ENCODE results near the gene TBX4. TPM values are rescaled to one million over a fixed set of nuclear protein-coding genes. Genes with fewer than 3 reads are reported as not detected.

Gene TBX4
- total RNA-seq = 8.4 TPM

- no peaks in the 10 kb centered on the region for H3K36me3 ChIP-seq (ENCODE audit: control insufficient read depth in 3 of 3, insufficient read depth in 3 of 3, low read length in 3 of 3)
- H3K4me3 ChIP-seq (ENCODE audit: low read length in 3 of 3) = peak within 1 kb of the TSS in 1 of 3 donors; percentile 41
- H3K9ac ChIP-seq (ENCODE audit: low read depth in 1 of 3, low read length in 3 of 3) = no peak within 1 kb of the TSS
- H3K27ac ChIP-seq (ENCODE audit: low read depth, low read length) = no peak within 1 kb of the TSS
- peaks cover 0 to 2% (median 0%) of the 10 kb centered on the region in 3 donors for H3K9me3 ChIP-seq (ENCODE audit: control insufficient read depth in 3 of 3, low read length in 3 of 3)
- peaks cover 54 to 70% (median 70%) of the 10 kb centered on the region in 3 donors for H3K27me3 ChIP-seq (ENCODE audit: control insufficient read depth in 3 of 3, insufficient read depth in 3 of 3, low read length in 3 of 3)
- peaks cover 0 to 3% (median 0%) of the 10 kb centered on the region in 3 donors for H3K4me1 ChIP-seq (ENCODE audit: control insufficient read depth in 3 of 3, insufficient read depth in 3 of 3, low read length in 3 of 3)
Measured at GRCh38 chr17:61452301-61453290, at the start of gene TBX4. TBX4 (plus strand) TSS chr17:61452422; CDS start chr17:61456491, 4,069 bp downstream.

- Histone ChIP-seq H3K36me3 (ENCODE audit: control insufficient read depth in 3 of 3, insufficient read depth in 3 of 3, low read length in 3 of 3) (peaks cover 0 to 4% (median 0%) of the 10 kb centered on the region in 3 donors), H3K9ac (ENCODE audit: low read depth in 1 of 3, low read length in 3 of 3) (peak overlapping the region in 1 of 3 donors; percentile 68), H3K27me3 (ENCODE audit: control insufficient read depth in 3 of 3, insufficient read depth in 3 of 3, low read length in 3 of 3) (peaks cover 63 to 78% (median 73%) of the 10 kb centered on the region in 3 donors), H3K9me3 (ENCODE audit: control insufficient read depth in 3 of 3, low read length in 3 of 3) (no peaks in the 10 kb centered on the region), H3K4me1 (ENCODE audit: control insufficient read depth in 3 of 3, insufficient read depth in 3 of 3, low read length in 3 of 3) (peaks cover 37 to 45% (median 45%) of the 10 kb centered on the region in 3 donors), H3K4me3 (ENCODE audit: low read length in 3 of 3) (peak overlapping the region; percentile 42 to 65 (median 61)), H3K27ac (ENCODE audit: low read depth, low read length) (peak overlapping the region; percentile 40)
Measured at GRCh38 chr17:61402978-61403800, 49.0 kb upstream of the TBX4 start.

- Histone ChIP-seq H3K4me3 (ENCODE audit: low read length in 3 of 3) (peak overlapping the region; percentile 42 to 65 (median 61)), H3K4me1 (ENCODE audit: control insufficient read depth in 3 of 3, insufficient read depth in 3 of 3, low read length in 3 of 3) (peaks cover 35 to 43% (median 39%) of the 10 kb centered on the region in 3 donors), H3K9me3 (ENCODE audit: control insufficient read depth in 3 of 3, low read length in 3 of 3) (no peaks in the 10 kb centered on the region), H3K27ac (ENCODE audit: low read depth, low read length) (peak overlapping the region; percentile 18), H3K27me3 (ENCODE audit: control insufficient read depth in 3 of 3, insufficient read depth in 3 of 3, low read length in 3 of 3) (peaks cover 59 to 77% (median 70%) of the 10 kb centered on the region in 3 donors), H3K9ac (ENCODE audit: low read depth in 1 of 3, low read length in 3 of 3) (peak overlapping the region in 1 of 3 donors; percentile 68), H3K36me3 (ENCODE audit: control insufficient read depth in 3 of 3, insufficient read depth in 3 of 3, low read length in 3 of 3) (peaks cover 0 to 4% (median 0%) of the 10 kb centered on the region in 3 donors)
Measured at GRCh38 chr17:61403801-61404662, 48.2 kb upstream of the TBX4 start.

GRCh38 chr17:61404663-61404912 is 47.6 kb upstream of the TBX4 start:
- Histone ChIP-seq H3K4me3 (ENCODE audit: low read length in 3 of 3) (peak overlapping the region; percentile 30 to 49 (median 42)), H3K4me1 (ENCODE audit: control insufficient read depth in 3 of 3, insufficient read depth in 3 of 3, low read length in 3 of 3) (peaks cover 34 to 41% (median 36%) of the 10 kb centered on the region in 3 donors), H3K9me3 (ENCODE audit: control insufficient read depth in 3 of 3, low read length in 3 of 3) (no peaks in the 10 kb centered on the region), H3K27ac (ENCODE audit: low read depth, low read length) (no peak overlapping the region), H3K36me3 (ENCODE audit: control insufficient read depth in 3 of 3, insufficient read depth in 3 of 3, low read length in 3 of 3) (peaks cover 0 to 4% (median 0%) of the 10 kb centered on the region in 3 donors), H3K27me3 (ENCODE audit: control insufficient read depth in 3 of 3, insufficient read depth in 3 of 3, low read length in 3 of 3) (peaks cover 57 to 76% (median 66%) of the 10 kb centered on the region in 3 donors), H3K9ac (ENCODE audit: low read depth in 1 of 3, low read length in 3 of 3) (peak overlapping the region in 1 of 3 donors; percentile 68)

GRCh38 chr17:61404913-61405685 is 47.1 kb upstream of the TBX4 start:
- H3K27me3 ChIP-seq (ENCODE audit: control insufficient read depth in 3 of 3, insufficient read depth in 3 of 3, low read length in 3 of 3) = peaks cover 62 to 78% (median 65%) of the 10 kb centered on the region in 3 donors
- H3K9ac ChIP-seq (ENCODE audit: low read depth in 1 of 3, low read length in 3 of 3) = peak overlapping the region in 2 of 3 donors; percentile 33 to 60
- peak overlapping the region; percentile 23 to 49 (median 32) for H3K4me3 ChIP-seq (ENCODE audit: low read length in 3 of 3)
- H3K27ac ChIP-seq (ENCODE audit: low read depth, low read length) = peak overlapping the region; percentile 36
- no peaks in the 10 kb centered on the region for H3K9me3 ChIP-seq (ENCODE audit: control insufficient read depth in 3 of 3, low read length in 3 of 3)
- peaks cover 39 to 46% (median 42%) of the 10 kb centered on the region in 3 donors for H3K4me1 ChIP-seq (ENCODE audit: control insufficient read depth in 3 of 3, insufficient read depth in 3 of 3, low read length in 3 of 3)
- H3K36me3 ChIP-seq (ENCODE audit: control insufficient read depth in 3 of 3, insufficient read depth in 3 of 3, low read length in 3 of 3) = peaks cover 0 to 4% (median 0%) of the 10 kb centered on the region in 3 donors

GRCh38 chr17:61405686-61406536 is 46.3 kb upstream of the TBX4 start:
- H3K4me3 ChIP-seq (ENCODE audit: low read length in 3 of 3) = peak overlapping the region in 1 of 3 donors; percentile 49
- H3K27me3 ChIP-seq (ENCODE audit: control insufficient read depth in 3 of 3, insufficient read depth in 3 of 3, low read length in 3 of 3) = peaks cover 65 to 83% (median 66%) of the 10 kb centered on the region in 3 donors
- H3K4me1 ChIP-seq (ENCODE audit: control insufficient read depth in 3 of 3, insufficient read depth in 3 of 3, low read length in 3 of 3) = peaks cover 43 to 49% (median 45%) of the 10 kb centered on the region in 3 donors

GRCh38 chr17:61406537-61406845 is 45.7 kb upstream of the TBX4 start:
- no peaks in the 10 kb centered on the region for H3K9me3 ChIP-seq (ENCODE audit: control insufficient read depth in 3 of 3, low read length in 3 of 3)
- H3K9ac ChIP-seq (ENCODE audit: low read depth in 1 of 3, low read length in 3 of 3) = no peak overlapping the region
- peak overlapping the region; percentile 36 for H3K27ac ChIP-seq (ENCODE audit: low read depth, low read length)
- no peak overlapping the region for H3K4me3 ChIP-seq (ENCODE audit: low read length in 3 of 3)
- H3K36me3 ChIP-seq (ENCODE audit: control insufficient read depth in 3 of 3, insufficient read depth in 3 of 3, low read length in 3 of 3) = peaks cover 0 to 3% (median 0%) of the 10 kb centered on the region in 3 donors
- H3K27me3 ChIP-seq (ENCODE audit: control insufficient read depth in 3 of 3, insufficient read depth in 3 of 3, low read length in 3 of 3) = peaks cover 60 to 83% (median 64%) of the 10 kb centered on the region in 3 donors
- peaks cover 48 to 53% (median 49%) of the 10 kb centered on the region in 3 donors for H3K4me1 ChIP-seq (ENCODE audit: control insufficient read depth in 3 of 3, insufficient read depth in 3 of 3, low read length in 3 of 3)

More at GRCh38 chr17:61405686-61406536, 46.3 kb upstream of the TBX4 start:
- Histone ChIP-seq H3K36me3 (ENCODE audit: control insufficient read depth in 3 of 3, insufficient read depth in 3 of 3, low read length in 3 of 3) (peaks cover 0 to 4% (median 0%) of the 10 kb centered on the region in 3 donors), H3K9ac (ENCODE audit: low read depth in 1 of 3, low read length in 3 of 3) (peak overlapping the region in 1 of 3 donors; percentile 60), H3K27ac (ENCODE audit: low read depth, low read length) (peak overlapping the region; percentile 36), H3K9me3 (ENCODE audit: control insufficient read depth in 3 of 3, low read length in 3 of 3) (no peaks in the 10 kb centered on the region)
